NCI-H510A (cell line): ENCODE results near the gene NLRP10.
A peak's percentile ranks its signal among the peaks of the same experiment; 100 is the strongest.
"Not testable (repeated sequence)": the region's sequence is repeated elsewhere in the genome, so short reads cannot be mapped to it uniquely, and the experiment has no call there.

Source experiments
- DNase-seq: peaks from one replicate; lab custom pipeline; 2025; lab: John Stamatoyannopoulos, UW

NLRP10 gene

DNA sequence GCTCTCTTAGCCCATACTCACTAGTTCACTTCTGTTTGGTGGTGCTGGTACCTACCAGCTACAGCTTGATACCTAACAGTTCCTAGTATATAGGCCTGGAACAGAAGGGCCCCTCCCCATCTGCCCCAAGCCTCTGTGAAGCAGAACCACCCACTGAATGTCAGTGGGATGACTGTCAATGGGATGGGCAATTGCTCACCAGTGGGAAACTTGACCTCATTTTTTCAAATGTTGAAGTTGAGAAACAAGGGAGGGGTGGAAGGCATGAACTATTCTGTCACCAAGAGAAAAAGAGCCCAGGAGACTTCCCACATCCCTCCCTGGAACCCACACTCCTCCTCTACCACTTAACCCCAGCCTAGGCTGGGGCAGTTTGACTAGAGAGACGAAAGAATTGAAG, at the start of gene NLRP10:
NLRP10 (minus strand) TSS at position 62 of the 400 bp plus-strand sequence. CDS start 1,952 bp downstream, outside the sequence.
- DNase-seq, result no peak

GRCh38 chr11:8013833-8014232, 48.6 kb upstream of the NLRP10 start:
- no peak for DNase-seq

DNA sequence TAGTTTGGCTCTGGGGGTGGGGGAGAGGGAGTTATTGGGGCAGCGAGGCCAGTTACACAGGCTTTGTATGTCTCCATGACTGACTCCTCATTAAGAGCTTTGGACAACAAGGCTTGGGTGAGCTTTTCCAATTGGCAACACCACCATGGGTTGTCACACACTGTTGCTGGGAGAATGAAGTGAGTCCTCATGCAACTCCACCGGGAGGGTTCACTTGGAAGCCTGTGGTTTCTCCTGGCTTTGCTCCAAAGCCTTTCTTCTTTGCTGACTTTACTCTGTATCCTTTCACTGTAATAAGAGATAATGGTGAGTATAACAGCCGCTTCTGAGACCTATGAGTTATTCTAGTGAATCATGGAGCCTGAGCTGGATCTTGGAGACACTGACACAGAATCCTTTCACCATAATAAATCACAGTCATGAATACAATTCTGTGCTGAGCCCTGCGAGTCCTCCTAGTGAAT, 46.8 kb upstream of the NLRP10 start:
- no peak for DNase-seq

DNA sequence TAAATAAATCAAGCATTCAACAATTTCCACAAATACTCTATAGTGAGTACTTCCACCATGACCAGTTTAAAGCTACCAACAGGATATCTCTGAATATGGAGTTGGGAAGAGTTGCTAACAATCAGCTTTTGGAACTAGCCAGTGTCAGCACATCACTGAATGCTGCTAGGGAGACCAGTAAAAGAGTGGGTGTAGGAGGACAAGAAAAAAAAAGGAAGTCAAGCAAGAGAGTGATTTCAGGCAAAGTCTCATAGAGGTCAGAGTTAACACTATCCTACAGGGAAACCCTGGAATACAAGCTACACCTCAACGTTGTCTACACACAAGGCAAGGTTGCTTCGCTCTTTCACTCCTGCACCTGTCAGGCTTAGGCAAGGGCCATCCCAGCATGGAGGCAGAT, 46.1 kb upstream of the NLRP10 start:
- no peak for DNase-seq

- DNase-seq, result no peak
Measured at GRCh38 chr11:8009856-8010255, 44.6 kb upstream of the NLRP10 start.

GRCh38 chr11:8008212-8008611, 43.0 kb upstream of the NLRP10 start:
- no peak for DNase-seq

GRCh38 chr11:8006349-8006977, 41.2 kb upstream of the NLRP10 start:
- DNase-seq, result peak; percentile 1

DNA sequence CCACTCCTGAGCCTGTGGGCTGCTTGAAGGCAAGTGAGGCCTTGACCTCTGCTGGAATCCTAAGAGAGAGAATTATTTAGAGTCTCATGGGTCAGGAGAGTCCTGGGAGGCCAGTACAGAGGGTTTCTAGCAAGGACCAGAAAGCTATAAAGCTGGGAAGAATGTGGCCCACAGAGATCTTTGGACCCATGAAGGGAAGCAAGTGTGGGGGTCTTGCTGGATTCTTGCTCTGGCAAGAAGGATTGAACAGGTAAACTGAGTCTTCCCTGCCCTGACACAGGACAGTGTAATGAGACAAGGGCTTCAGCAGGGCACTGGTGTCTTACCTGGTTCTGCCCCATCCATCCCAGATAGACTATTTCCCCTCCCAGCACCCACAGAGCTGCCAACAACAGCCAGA, 40.3 kb upstream of the NLRP10 start:
- DNase-seq, result no peak

- DNase-seq, result no peak
Measured at GRCh38 chr11:8004008-8004407, 38.8 kb upstream of the NLRP10 start.

GRCh38 chr11:8003187-8003586, 37.9 kb upstream of the NLRP10 start:
- no peak for DNase-seq

DNA sequence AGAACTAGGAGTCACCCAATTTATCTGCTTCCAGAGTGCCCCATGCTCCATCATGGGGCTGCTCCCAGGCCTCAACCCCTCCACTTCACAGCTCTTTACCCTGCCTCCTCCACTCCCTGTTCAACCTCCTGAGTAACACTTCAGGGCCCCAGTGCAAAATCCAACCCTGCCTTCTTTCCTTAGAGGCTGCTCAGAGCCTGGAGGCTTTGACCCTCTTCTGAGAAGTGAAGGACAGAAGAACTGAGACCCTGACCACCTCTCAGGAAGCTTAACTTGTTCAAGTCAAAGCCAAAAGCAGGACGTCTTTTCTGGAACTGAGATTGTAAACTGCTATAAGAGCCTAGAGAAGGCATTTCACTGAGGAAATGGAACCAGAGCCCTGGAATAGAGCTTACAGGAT, 37.4 kb upstream of the NLRP10 start:
- DNase-seq, result no peak

GRCh38 chr11:8000390-8000789, 35.1 kb upstream of the NLRP10 start:
- DNase-seq, result no peak

DNA sequence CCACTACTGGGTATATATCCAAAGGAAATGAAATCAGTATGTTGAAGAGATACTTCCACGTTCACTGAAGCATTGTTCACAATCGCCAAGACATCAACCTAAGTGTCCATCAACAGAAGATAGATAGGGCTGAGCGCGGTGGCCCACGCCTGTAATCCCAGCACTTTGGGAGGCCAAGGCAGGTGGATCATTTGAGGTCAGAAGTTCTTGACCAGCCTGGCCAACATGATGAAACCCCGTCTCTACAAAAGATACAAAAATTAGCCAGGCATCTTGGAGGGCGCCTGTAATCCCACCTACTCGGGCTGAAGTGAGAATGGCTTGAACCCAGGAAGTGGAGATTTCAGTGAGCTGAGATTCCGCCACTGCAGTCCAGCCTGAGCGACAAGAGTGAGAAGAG, 34.5 kb upstream of the NLRP10 start:
- DNase-seq, result no peak

DNA sequence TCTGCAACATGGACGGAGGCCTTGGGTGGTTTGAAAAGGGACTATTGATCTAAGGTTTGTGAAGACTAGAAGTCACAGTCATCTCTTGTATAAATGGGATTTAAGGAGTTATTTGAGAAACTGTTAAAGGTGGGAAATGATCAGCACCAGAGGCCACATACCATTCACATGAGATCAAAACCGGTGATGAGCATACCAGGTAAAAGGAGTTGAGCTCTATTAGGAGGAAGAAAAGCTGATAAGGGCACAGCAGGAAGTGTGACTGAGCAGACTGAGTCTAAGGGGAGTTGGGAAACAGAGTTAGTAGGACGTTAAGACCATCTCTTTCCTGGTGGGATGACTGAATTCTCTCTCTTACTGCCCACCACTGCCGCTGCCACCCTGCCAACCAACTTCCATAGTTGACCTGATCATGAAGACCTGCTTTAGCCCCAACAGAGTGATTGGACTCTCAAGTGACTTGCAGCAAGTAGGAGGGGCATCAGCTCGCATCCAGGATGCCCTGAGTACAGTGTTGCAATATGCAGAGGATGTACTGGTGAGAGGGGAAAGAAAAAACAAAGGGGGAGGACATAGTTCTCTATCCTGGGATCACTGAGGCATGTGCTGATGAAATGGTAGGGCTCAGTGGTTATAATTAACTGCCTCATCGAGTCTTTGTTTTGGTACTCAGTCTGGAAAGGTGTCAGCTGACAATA, 29.5 kb upstream of the NLRP10 start:
- DNase-seq, result no peak

DNA sequence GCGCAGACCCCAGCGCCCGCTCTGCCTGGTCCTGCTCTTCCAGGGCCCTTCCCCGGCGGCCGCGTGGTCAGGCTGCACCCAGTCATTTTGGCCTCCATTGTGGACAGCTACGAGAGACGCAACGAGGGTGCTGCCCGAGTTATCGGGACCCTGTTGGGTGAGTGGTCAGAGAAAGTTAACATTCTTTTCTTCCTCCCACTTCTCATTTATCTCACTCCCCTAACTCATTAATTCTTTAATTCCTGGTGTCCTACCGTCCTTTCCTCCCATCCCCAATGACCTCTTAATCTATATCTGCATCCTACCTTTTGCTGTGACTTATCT, 22.3 kb upstream of the NLRP10 start:
- not testable (repeated sequence) for DNase-seq

GRCh38 chr11:7986768-7987559, 21.7 kb upstream of the NLRP10 start, which contains the start of gene EIF3F:
TSS of gene EIF3F (plus strand) at chr11:7987337. CDS start at chr11:7987353, 16 bp downstream.
- peak; percentile 86 for DNase-seq

- DNase-seq, result no peak
Measured at GRCh38 chr11:7983832-7984590, 18.8 kb upstream of the NLRP10 start.

DNA sequence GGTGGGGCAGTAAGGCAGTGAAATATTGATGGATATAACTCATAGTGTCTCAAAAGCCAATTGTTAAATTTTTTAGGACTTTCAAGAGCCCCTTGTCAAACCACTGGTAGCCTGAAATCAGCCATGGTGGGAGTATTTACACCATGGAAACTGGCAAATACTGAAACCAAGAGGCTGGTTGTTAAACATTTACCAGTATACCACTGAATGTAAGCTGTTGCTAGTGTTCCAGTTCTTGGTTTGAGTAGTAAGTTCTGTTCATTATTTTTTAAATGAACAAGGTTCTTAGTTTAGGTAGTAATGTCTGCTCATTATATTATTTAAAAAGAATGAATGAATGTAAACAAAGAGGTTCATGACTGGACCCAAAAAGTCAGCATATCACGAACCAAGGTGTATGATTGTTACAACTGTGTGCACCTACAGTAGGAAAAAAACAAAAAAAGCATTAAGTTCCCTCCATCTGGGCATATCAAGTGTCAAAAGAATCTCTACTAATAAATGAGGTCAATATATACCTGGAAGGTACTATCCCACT, 17.4 kb upstream of the NLRP10 start:
- no peak for DNase-seq

DNA sequence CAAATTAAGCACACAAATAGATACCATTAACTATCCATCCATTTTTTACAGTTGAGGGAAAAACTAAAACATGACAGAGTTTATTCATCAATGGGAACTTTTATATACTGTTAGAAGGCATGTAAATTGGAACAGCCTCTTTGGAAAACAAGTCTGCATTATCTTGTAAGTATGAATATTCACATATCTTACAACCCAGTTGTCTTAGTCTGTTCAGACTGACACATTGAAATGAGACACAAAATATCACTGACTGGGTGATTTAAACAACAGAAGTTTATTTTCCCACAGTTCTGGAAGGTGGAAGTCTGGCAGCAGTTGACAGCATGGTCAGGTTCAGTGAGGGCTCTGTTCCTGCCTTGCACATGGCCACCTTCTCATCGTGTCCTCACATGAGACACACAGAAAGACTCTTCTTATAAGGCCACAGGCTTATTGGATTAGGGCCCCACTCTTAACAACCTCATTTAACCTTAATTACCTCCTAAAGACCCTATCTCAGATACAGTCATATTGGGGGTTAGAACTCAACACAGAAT, 16.4 kb upstream of the NLRP10 start:
- DNase-seq, result no peak

DNA sequence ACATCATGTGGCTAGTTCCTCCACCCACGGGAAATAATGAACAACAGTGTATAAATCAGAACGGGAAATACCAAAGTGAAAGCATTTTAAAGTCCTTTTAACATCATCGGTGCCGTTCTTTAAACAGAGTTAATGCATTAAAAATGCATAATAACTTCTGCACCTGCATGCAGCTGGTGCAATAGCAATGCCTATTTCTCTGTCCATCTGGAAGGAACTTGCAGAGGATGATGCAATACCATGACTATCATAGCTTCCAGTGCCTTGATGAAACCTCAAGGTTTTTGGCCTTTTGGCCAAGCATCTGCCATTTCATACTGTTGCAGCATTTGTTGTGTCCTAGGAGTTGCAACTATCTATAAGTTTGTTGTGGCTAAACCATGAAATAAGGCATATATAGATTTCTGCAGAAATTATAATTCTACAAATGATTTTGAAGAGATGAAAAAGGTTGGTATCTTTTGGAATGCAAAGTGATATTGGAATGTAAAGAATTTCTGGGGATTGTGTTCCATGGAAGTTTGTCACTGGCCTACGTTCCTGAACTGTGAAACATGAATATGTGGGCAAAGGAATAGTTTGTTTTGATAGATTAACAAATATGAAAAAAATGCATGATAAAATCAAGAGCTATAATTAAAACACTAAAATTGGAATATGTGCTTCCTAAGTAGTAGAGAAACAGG, 12.1 kb upstream of the NLRP10 start:
- DNase-seq, result no peak

GRCh38 chr11:7974668-7975067, 9.4 kb upstream of the NLRP10 start:
- no peak for DNase-seq
